Lower lobe of right lung (tissue), 2 donors: Measurements from ENCODE around the gene SKAP1. TPM values are rescaled to one million over a fixed set of nuclear protein-coding genes. Genes with fewer than 3 reads are reported as not detected.

Source experiments
- ATAC-seq, 2 donors: fragments of 200-7000 bp; cut with Tn5 transposase; one replicate each; pipeline ENCODE4 v1.9.1; 2020 to 2022; ENCODE audit warnings: mild to moderate bottlenecking in 2 of 2, moderate library complexity in 2 of 2
- DNase-seq: peaks from one replicate; pipeline ENCODE4 v3.0.0-alpha.2; 2020
- H3K27ac ChIP-seq: fragments of 200-600 bp; one replicate; pipeline ENCODE4 v1.8.0; 2022
- H3K27me3 ChIP-seq: fragments of 200-600 bp; one replicate; pipeline ENCODE4 v1.8.0; 2022; ENCODE audit warnings: low read depth
- H3K36me3 ChIP-seq: fragments of 200-600 bp; one replicate; pipeline ENCODE4 v1.8.0; 2022; ENCODE audit warnings: mild to moderate bottlenecking
- H3K4me1 ChIP-seq: fragments of 200-600 bp; one replicate; pipeline ENCODE4 v1.8.0; 2022
- H3K4me3 ChIP-seq: fragments of 200-600 bp; one replicate; pipeline ENCODE4 v1.8.0; 2022; ENCODE audit warnings: mild to moderate bottlenecking
- H3K9me3 ChIP-seq: fragments of 200-600 bp; one replicate; pipeline ENCODE4 v1.8.0; 2022
- intact Hi-C: fragments of 100-400 bp; cut with DNase I; formaldehyde crosslinking; loops from one replicate; pipeline ENCODE4 v1.11.0; 2022
- long read RNA-seq: library from polyadenylated mRNA; unstranded; transcript quantifications from one replicate; pipeline ENCODE4 v2.0.0, GENCODE V29; 2021
- total RNA-seq: library from RNA; stranded (reverse); fragmentation: NEBNext Ultra II Directional; extraction: Animal tissue kit (Norgen Biotek cat#: 25700); gene quantifications from one replicate; pipeline ENCODE4 v1.2.1, GENCODE V29; 2021
- TF ChIP-seq, protein P1 (sequence below): fragments of 200-600 bp; IDR thresholded peaks from one replicate; pipeline ENCODE4 v1.8.0; 2022; ENCODE audit warnings: antibody characterized with exemption, mild to moderate bottlenecking
- donor health status: DM: no; HTN: yes; CAD: no; lungs with severe emphysema.

The SKAP1 gene
- total RNA-seq = 6.4 TPM
- long read RNA-seq, partial matches to known transcripts = 1 of 12 reads
- long read RNA-seq, other reads (novel, unspliced or antisense) = 6 of 12 reads

DNA sequence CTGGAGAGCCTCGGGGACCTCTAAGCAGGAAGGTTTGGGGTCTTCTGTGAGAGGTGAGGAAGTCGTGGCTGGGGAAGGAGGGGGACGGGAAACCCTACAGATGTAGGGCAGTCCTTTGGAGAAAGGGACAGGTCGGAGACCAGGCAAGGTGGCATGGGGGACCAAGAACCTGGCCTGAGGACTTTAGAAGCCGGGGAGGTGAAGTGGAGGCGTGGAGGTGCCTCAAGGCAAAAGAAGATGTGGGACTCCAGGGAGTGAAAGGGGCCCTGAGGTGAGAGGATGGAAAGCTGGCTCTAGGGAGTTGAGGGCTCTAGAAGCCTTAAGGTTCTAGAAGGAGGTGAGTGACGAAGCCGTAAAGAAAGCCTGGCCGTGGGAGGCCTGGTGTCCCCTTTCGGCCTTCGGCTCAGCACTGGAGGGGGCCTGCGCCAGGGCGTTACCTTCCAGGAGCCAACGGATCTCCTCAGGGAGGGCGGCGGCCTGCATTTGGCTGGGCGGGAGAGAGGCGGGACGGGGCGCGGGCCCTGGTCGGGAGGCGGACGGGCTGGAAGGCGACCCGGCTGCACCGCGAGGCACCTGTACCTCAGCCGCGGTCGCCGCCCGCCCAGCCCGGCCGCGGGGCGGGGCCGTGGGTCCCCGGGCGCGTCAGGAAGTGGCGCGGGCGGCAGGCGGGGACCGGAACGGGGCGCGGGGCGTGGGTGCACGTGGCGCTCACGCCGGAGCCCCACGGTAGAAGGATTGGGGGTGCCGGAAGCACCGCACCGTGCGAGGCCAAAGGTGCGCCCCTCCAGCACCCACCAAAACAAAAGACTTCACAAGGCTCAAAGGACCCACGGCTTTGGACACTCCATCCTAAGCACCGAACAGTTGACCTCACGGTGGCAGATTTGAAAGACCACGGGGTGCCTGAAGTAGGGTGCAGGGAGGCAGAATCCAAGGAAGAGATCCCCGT lies at the start of gene SKAP1:
TSS of gene SKAP1 (minus strand) at position 577 of the 949 bp plus-strand sequence.
- peaks cover 42% of the 10 kb centered on the region for H3K27me3 ChIP-seq
- DNase-seq (no peak), ATAC-seq (peak; percentile 66 to 77)
- TF ChIP-seq, protein P1, sequence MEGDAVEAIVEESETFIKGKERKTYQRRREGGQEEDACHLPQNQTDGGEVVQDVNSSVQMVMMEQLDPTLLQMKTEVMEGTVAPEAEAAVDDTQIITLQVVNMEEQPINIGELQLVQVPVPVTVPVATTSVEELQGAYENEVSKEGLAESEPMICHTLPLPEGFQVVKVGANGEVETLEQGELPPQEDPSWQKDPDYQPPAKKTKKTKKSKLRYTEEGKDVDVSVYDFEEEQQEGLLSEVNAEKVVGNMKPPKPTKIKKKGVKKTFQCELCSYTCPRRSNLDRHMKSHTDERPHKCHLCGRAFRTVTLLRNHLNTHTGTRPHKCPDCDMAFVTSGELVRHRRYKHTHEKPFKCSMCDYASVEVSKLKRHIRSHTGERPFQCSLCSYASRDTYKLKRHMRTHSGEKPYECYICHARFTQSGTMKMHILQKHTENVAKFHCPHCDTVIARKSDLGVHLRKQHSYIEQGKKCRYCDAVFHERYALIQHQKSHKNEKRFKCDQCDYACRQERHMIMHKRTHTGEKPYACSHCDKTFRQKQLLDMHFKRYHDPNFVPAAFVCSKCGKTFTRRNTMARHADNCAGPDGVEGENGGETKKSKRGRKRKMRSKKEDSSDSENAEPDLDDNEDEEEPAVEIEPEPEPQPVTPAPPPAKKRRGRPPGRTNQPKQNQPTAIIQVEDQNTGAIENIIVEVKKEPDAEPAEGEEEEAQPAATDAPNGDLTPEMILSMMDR = no peak
- no peaks in the 10 kb centered on the region for H3K36me3 ChIP-seq
- no peaks in the 10 kb centered on the region for H3K9me3 ChIP-seq
- H3K27ac ChIP-seq = peak within 1 kb of the TSS; percentile 56
- intact Hi-C loops = no loop called here
- H3K4me1 ChIP-seq = no peaks in the 10 kb centered on the region
- peak within 1 kb of the TSS; percentile 46 for H3K4me3 ChIP-seq

DNA sequence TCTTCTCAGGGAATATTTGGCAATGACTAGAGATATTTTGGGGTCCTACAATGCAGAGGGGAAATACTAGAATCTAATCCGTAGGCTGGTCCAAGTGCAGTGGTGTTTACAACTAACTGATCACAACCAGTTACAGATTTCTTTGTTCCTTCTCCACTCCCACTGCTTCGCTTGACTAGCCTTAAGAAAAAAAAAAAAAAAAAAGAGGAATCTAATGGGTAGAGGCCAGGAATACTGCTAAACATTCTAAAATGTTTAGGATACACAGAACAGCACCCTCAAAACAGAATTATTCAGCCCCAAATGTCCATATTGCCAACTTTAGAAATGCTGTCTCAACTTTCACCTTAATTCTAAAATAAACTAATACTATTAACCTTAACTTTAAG lies 49.0 kb upstream of the SKAP1 start:
- intact Hi-C loops = no loop called here
- Histone ChIP-seq H3K27ac (no peak overlapping the region), H3K36me3 (no peaks in the 10 kb centered on the region), H3K4me1 (peaks cover 11% of the 10 kb centered on the region), H3K9me3 (no peaks in the 10 kb centered on the region), H3K4me3 (no peak overlapping the region), H3K27me3 (no peaks in the 10 kb centered on the region)
- ATAC-seq = no peak
- TF ChIP-seq, protein P1 = no peak
- no peak for DNase-seq

DNA sequence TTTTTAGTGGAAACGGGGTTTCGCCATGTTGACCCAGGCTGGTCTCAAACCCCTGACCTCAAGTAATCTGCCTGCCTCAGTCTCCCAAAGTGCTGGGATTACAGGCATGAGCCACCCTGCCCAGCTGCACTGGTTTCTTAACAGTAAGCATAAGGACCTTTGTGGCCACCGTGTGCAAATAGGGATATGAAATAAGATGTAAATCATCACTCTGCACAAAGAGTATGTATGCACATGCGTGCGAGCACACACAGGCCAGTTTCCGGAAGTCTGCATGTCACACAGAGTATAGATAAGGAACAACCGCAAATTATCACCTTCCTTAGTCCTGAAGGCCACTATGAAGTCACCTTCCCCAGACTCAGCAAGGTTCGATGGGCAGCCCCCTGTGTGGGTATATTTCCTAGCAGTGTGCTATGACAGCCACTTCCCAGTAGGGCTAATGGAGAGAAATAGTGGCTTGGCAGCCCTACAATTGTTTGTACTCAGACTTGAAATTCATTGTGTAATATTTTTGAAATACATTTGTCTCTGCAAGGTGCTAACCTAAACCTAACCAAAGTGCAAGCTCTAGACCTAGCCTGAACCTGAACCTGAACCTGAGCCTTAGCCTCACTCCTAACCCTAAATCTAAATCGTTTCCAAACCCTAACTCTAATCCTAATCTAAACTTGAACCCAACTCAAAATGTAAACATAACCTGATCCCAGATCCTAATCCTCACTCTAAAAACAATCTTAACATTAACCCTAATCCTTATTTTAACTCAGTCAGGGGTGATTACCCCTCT lies 48.4 kb upstream of the SKAP1 start:
- Histone ChIP-seq H3K4me3 (no peak overlapping the region), H3K27ac (no peak overlapping the region), H3K27me3 (no peaks in the 10 kb centered on the region), H3K36me3 (no peaks in the 10 kb centered on the region), H3K4me1 (peaks cover 5% of the 10 kb centered on the region), H3K9me3 (no peaks in the 10 kb centered on the region)
- DNase-seq = no peak
- intact Hi-C loops = no loop called here
- TF ChIP-seq, protein P1 = no peak
- ATAC-seq = peak; percentile 40 to 64

DNA sequence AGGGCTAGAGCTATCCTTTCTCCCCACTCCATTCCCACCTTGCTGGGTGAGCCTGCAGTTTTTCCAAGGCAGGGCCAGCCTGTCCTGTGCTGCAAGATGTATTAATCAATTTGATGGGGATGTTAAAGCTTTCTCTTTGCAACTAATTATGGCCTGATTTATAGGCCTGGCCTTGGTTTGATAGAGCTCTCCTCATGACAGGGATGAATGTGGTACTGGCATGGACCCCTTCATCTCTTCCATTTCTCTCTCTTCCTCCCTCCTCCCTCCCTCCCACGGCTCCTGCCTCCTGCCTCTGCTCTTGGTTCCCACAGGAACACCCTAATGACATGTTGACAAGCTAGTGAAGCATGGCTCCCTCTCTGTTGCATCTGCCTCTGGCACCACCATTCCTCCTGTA lies 47.2 kb upstream of the SKAP1 start:
- Histone ChIP-seq H3K27ac (no peak overlapping the region), H3K36me3 (no peaks in the 10 kb centered on the region), H3K4me1 (no peaks in the 10 kb centered on the region), H3K4me3 (no peak overlapping the region), H3K27me3 (no peaks in the 10 kb centered on the region), H3K9me3 (no peaks in the 10 kb centered on the region)
- intact Hi-C loops = no loop called here
- TF ChIP-seq, protein P1 = no peak
- DNase-seq (no peak), ATAC-seq (no peak)

DNA sequence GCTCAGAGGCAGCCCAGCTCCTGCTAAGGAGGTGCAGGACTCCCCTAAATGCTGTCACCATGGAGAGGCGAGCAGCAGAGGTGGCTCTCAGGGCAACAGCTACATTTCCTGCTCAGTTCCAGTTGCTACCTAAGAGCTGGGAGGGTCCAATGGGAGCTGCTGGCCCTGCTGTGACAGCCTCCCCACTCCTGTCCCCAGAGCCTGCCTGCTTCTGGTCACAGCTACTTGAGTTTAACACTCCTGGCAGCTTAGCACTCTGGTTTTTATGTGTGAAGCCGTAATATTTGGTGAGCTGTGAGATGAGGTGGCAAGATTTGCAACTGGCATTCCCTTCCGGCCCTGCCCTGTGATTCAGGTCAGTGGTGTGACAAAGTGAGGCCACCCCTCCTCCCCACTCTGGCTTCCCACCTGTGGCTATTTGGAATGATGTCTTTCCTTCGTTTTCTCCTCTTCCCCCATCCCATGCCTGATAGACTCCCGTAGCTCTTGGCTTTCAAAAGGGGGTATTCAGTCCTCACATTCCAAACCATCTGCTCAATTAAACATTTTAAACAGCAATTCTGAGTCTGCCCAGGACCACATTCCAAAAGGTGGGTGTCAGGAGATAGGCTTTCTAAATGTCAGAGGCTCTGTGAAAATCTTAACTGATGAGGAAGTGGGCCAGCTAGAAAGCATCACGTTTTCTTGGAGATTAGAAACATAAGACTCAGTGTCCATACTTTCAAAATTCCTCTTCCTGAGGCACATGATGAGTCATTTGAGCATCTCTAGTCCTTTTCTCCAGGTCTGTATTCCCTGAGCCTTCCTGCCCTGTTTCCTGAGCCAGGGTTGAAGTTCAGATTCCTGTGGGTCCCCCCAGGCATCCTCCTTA lies 42.6 kb upstream of the SKAP1 start:
- no peaks in the 10 kb centered on the region for H3K4me1 ChIP-seq
- intact Hi-C loops = no loop called here
- H3K9me3 ChIP-seq = no peaks in the 10 kb centered on the region
- no peak overlapping the region for H3K27ac ChIP-seq
- no peak overlapping the region for H3K4me3 ChIP-seq
- no peaks in the 10 kb centered on the region for H3K36me3 ChIP-seq
- ATAC-seq (no peak), DNase-seq (no peak)
- peaks cover 4% of the 10 kb centered on the region for H3K27me3 ChIP-seq
- TF ChIP-seq, protein P1 = no peak
